Measurements from ENCODE around the gene ACVR1B.
A peak's percentile ranks its signal among the peaks of the same experiment; 100 is the strongest.
"Not testable (repeated sequence)": the region's sequence is repeated elsewhere in the genome, so short reads cannot be mapped to it uniquely, and the experiment has no call there.

The ACVR1B gene

DNA sequence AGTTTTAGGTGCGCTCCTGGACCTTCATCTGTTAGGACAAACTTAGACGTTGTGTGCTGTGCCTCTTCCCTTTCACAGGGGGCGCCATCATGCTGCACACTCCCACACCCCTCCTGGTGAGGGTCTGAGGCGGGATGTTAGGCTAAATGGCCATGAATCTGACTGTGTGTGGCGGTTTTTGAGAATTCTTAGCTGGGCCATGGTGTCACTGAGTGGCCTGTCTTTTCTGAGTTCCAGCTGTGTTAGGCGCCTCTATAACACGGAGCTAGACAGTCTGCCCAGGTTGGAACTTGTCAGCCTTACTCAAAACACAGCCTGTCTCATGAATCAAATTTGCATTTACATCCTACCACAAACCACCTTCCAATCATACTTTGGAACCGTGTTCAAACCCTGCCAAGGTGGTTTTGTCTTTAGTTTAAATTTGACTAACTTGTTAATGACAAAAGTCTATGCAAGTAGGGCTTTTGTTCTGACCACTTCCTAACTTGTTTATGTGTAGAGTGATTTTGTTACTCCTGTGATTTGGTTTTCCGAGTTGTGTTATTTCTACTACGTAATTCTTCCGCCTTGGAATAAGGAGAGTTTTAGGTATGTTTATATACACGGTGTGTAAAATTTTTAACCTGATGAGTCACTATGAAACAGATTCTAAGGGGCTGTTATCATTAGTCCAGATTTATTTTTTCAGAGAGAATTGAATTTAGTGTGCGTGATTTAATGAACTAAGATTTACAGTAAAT, 19.6 kb downstream of the ACVR1B start:
- DNase-seq (ENCODE audit: low read depth in 3 of 3): peak in 2 of 3 donors; percentile 31 to 43

DNA sequence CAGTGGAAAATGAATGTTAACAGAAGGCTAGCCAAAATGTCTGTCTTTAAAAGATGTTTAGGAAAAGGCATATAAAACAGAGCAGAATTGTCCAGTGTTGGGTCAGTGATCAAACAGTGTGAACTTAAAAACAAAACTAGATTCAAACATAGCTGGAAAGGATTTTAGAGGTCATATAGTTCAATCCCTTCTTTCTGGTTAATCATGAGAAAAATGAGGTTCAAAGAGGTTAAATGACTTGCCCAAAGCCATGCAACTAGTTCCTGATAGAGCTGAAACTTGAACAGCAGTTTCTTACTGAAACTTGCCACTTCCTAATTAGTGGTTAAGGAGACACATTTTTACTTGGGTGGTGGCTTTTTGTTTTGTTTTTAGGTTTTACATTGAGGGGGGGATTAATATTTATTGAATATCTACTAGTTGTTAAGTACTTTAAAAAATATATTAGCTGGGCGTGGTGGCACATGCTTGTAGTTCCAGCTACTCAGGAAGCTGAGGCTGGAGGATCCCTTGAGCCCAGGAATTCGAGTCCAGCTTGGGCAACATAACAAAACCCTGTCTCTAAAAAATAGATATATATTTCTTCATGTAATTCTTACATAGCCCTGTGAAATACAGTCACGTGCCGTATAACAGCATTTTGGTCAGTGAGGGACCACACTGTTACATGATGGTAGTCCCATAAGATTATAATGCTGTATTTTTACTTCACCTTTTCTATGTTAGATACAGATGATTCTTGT, 20.4 kb downstream of the ACVR1B start:
- DNase-seq (ENCODE audit: low read depth in 3 of 3): no peak

DNA sequence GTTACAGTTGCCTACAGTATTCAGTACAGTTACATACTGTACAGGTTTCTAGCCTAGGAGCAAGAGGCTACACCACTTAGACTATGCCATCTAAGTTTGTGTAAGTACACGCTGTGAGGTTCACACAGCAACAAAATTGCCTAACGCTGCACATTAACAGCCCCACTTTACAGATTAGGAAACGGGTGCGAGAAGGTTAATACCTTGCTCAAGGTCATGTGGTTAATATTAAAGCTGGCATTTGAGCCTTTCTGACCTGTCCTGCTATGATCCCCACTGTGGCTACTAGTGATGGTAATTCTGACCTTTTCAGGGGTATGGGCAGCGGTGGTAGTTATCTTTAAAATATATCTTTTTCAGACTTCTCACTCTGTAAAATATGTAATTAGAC, 20.9 kb downstream of the ACVR1B start:
- no peak for DNase-seq (ENCODE audit: low read depth in 3 of 3)

- peak; percentile 34 to 49 (median 39) for DNase-seq (ENCODE audit: low read depth in 3 of 3)
Measured at GRCh38 chr12:51972849-51973273, 21.4 kb downstream of the ACVR1B start.

DNA sequence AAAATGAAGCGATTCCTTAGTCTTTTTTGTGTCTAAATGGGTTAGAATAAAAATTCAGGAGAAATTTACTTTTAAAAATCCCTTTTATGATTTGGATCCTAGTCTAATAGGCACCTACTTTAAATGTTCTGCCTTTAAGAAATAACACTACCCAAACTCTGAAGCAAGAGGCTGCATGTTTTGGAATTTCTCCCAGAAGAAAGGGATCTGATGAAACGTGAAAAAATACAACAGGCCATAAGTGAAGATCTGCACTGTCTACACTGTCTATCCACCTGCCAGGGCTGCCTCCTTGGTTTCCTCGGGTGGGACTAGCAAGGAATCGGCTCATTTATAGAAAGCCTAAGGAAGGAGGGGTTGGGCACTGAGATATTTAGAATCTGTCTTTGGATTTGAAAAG, 22.1 kb downstream of the ACVR1B start:
- no peak for DNase-seq (ENCODE audit: low read depth in 3 of 3)

DNA sequence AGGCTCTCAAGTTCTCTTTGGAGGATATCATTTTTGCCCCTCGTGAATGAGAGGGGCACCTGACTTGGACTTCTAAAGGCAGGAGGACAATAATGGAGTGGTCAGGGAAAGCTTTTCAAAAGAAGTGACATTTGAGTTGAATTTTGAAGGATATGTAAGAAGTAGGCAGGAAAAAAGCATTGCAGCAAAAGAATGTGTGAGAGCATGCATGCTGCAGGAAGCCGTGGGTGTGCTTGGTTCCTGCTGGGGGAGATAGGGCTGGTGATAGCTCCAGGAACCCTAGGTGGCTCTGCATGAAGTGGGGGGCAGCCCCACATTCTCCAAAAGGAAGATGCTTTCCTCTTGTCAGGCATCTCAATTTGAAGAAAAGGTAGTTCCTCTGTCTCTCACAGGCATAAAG, 23.1 kb downstream of the ACVR1B start:
- no peak for DNase-seq (ENCODE audit: low read depth in 3 of 3)

- no peak for DNase-seq (ENCODE audit: low read depth in 3 of 3)
Measured at GRCh38 chr12:51975196-51975595, 23.7 kb downstream of the ACVR1B start.

GRCh38 chr12:51976376-51977160, 25.1 kb downstream of the ACVR1B start:
- no peak for DNase-seq (ENCODE audit: low read depth in 3 of 3)

DNA sequence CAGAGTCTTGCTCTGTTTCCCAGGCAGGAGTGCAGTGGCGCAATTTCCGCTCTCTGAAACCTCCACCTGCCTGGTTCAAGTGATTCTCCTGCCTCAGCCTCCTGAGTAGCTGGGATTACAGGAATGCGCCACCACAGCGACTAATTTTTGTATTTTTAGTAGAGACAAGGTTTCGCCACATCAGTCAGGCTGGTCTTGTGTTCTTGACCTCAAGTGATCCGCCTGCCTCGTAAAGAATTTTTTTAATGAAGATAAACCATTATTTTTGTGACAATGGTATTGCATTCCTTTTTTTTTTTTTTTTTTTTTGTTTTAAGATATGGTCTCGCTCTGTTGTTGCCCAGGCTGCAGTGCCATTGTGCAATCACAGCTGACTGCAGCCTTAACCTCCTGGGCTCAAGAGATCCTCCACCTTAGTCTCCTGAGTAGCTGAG, 25.8 kb downstream of the ACVR1B start:
- DNase-seq (ENCODE audit: low read depth in 3 of 3): no peak

DNA sequence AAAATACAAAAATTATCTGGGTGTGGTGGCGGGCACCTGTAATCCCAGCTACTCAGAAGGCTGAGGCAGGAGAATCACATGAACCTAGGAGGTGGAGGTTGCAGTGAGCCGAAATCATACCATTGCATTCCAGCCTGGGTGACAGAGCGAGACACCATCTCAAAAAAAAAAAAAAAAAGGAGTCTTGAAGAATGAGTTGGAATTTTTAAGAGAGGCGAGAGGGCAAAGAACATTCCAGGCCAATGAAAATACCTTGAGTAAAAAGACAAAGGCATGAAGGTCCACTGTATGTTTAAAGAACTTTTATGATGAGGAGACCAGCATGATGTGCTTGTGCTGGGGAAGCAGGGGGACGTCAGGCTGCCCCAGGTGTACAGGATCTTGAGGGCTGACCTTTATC, 27.8 kb downstream of the ACVR1B start:
- not testable (repeated sequence) for DNase-seq (ENCODE audit: low read depth in 3 of 3)

DNA sequence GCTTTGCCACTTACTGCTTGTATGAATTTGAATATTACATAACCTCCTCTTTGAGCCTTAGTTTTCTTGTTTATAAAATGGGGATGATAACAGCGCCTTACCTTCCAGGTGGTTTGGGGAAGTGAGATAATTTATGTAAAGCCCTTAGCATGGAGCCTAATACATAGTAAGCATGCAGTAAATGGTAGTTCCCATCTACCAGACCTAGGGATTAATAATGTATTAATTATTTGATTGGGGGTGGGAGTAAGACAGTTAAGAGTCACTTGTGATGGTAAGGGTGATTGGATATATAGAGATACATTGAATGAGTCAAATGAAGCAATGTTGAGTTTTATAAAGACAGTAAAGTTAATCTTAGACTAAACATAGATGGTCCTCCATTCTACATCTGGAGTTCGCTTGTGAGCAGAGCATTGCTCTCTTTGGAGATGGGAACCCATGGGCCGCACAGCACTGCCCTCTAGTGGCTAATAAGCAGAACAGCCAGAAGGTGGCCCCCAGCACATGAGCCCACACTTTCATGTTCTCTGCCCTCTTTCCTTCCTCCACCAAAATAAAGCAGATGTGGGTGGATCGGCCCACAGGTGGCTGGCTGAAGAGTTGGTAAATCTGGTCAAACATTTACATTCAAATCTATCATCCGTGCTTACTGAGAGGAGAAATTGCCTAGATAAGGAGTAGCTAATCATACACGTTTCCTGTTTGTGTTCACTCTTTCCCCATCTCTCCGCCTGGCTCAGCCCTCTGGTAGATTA, 28.7 kb downstream of the ACVR1B start:
- DNase-seq (ENCODE audit: low read depth in 3 of 3): peak; percentile 41 to 52 (median 44)

DNA sequence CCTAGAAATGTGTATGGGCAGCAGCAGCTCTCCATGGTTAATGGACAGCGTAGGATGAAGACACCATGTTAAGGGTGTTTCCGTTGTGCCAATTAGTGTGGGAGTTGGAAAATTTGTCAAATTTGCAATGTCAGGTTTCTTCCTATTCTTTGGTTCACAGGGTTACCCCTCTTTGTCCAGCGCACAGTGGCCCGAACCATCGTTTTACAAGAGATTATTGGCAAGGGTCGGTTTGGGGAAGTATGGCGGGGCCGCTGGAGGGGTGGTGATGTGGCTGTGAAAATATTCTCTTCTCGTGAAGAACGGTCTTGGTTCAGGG, 29.3 kb downstream of the ACVR1B start:
- DNase-seq (ENCODE audit: low read depth in 3 of 3): no peak

DNA sequence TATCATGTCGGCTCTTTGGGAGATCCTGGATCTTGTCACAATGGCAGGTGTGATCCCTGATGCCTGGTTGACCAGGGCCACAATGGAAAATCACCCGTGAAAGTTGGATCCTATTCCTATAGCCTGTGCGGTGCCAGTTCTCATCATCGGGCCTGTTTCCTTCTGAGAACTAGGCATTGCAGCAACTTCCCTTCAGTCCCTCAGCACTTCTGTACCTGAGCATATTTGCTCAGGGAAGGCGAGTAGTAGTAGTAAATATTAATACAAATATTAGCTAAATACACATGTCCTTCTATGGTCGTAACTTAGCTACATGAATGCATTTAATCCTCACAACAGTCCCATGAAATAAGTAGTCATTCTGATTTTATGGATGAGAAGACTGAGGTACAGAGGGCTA, 33.2 kb downstream of the ACVR1B start:
- no peak for DNase-seq (ENCODE audit: low read depth in 3 of 3)

DNA sequence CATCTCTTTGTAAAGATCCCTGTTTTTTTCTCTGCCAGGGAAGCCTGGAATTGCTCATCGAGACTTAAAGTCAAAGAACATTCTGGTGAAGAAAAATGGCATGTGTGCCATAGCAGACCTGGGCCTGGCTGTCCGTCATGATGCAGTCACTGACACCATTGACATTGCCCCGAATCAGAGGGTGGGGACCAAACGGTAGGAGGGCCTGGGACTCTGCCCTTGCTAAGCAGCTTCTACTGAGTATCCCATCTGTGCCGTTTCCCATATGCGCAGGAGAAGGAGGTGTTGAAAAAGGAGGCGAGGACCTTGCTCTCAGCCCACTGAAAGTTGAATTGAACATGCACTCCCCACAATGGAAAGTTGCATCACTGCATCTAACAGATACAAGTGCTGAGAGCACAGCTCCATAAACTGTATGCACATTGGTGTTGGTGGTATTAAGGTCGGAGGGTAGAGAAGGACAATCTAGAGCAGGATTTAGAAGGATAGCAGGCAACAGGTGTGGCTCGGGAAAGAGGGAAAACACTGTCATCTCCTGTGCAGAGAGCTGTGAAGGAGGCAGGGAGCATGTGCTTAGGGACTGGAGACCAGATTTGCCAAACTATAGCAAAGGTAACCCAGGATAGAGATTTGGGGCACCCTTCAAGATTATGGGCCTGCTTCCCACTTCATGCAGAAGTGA, 33.8 kb downstream of the ACVR1B start:
- DNase-seq (ENCODE audit: low read depth in 3 of 3): no peak

DNA sequence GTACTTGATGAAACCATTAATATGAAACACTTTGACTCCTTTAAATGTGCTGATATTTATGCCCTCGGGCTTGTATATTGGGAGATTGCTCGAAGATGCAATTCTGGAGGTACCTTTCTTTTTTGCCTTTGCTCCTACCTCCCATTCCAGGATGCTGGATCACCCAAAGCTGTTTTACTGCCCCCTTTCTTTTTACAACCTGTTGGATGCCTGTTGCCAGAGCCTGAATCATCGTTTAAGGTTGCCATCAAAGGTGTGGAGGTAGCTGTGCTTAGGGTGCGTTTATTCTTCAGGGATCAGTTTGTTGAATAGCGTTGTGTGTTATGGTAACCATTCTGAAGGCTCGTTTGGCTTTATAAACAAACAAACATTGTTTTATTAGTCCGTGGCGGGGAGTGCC, 35.3 kb downstream of the ACVR1B start:
- no peak for DNase-seq (ENCODE audit: low read depth in 3 of 3)

GRCh38 chr12:51992246-51992645, 40.7 kb downstream of the ACVR1B start:
- no peak for DNase-seq (ENCODE audit: low read depth in 3 of 3)

- DNase-seq (ENCODE audit: low read depth in 3 of 3): no peak
Measured at GRCh38 chr12:51994539-51994820, 43.0 kb downstream of the ACVR1B start.

GRCh38 chr12:51994959-51995358, 43.5 kb downstream of the ACVR1B start:
- DNase-seq (ENCODE audit: low read depth in 3 of 3): no peak

DNA sequence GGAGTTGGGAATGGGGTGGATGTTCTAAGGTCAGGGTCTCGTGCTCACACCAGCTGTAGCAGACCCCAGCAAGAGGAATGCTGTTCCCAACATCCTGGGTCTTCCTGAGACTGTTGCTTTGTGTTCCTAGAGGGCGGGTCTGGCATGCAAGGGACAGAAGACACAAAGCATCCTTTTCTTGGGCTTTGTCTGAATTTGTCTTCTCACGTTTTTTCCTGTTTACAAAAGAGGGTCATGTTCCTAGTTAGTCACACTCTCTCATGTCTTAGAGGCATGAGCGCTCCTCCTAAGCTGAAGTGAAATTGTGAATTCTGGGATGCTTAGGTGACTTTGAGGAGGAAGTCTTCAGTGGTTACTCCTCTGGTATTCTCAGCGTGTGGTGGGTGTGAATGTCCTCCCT, 45.6 kb downstream of the ACVR1B start:
- DNase-seq (ENCODE audit: low read depth in 3 of 3): no peak

DNA sequence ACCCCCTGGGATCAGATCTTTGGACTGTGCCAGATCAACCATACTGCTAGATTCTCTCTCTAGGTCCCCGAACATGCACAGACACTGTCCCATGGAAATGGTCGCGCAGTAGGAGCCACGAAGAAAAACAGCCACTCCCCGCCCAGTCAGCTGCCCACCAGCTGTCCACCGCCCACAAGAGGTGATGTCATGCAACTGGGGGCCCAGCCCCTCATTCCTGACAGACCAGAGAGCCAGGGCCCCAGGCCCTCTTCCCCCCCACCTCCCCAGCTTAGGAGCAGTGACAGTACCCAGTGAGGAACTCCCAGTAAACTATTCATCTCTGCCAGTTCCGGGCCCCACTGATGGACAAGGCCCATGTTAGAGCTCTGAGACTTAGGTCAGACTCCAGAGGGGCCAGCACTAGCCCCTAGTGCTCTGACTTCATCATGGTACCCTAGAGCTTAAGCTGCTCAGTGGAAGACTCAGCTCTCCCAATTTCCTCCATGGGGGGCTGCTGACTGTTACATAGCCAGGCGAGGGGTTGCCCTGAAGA, 51.6 kb downstream of the ACVR1B start:
- no peak for DNase-seq (ENCODE audit: low read depth in 3 of 3)

GRCh38 chr12:52003591-52003990, 52.1 kb downstream of the ACVR1B start:
- DNase-seq (ENCODE audit: low read depth in 3 of 3): no peak
